Measurements from ENCODE around the gene CGB7. TPM values are rescaled to one million over a fixed set of nuclear protein-coding genes. Genes with fewer than 3 reads are reported as not detected.

CGB7 gene
- total and polyA plus RNA-seq, 9 of the 15 experiments (the other 6 are each of a cell fraction or from before 2014, with no cell fraction given) = not detected

DNA sequence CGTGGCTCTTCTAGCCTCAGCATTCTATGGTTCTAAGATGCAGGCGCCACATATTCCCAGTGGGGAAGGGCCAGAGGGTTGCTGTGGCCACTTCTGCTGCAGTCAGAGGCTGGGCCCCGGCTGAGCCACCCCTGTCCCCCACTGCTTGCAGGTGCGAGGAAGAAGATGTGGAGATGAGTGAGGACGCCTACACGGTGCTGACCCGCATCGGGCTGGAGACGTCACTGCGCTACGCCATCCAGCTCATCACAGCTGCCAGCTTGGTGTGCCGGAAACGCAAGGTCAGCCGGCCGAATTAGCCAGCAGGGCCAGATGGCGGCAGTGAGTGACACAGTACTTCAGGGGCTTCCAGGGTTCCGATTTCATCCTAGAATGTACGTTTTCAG, 42.7 kb downstream of the CGB7 start (continued):
- TF ChIP-seq, protein P1, sequence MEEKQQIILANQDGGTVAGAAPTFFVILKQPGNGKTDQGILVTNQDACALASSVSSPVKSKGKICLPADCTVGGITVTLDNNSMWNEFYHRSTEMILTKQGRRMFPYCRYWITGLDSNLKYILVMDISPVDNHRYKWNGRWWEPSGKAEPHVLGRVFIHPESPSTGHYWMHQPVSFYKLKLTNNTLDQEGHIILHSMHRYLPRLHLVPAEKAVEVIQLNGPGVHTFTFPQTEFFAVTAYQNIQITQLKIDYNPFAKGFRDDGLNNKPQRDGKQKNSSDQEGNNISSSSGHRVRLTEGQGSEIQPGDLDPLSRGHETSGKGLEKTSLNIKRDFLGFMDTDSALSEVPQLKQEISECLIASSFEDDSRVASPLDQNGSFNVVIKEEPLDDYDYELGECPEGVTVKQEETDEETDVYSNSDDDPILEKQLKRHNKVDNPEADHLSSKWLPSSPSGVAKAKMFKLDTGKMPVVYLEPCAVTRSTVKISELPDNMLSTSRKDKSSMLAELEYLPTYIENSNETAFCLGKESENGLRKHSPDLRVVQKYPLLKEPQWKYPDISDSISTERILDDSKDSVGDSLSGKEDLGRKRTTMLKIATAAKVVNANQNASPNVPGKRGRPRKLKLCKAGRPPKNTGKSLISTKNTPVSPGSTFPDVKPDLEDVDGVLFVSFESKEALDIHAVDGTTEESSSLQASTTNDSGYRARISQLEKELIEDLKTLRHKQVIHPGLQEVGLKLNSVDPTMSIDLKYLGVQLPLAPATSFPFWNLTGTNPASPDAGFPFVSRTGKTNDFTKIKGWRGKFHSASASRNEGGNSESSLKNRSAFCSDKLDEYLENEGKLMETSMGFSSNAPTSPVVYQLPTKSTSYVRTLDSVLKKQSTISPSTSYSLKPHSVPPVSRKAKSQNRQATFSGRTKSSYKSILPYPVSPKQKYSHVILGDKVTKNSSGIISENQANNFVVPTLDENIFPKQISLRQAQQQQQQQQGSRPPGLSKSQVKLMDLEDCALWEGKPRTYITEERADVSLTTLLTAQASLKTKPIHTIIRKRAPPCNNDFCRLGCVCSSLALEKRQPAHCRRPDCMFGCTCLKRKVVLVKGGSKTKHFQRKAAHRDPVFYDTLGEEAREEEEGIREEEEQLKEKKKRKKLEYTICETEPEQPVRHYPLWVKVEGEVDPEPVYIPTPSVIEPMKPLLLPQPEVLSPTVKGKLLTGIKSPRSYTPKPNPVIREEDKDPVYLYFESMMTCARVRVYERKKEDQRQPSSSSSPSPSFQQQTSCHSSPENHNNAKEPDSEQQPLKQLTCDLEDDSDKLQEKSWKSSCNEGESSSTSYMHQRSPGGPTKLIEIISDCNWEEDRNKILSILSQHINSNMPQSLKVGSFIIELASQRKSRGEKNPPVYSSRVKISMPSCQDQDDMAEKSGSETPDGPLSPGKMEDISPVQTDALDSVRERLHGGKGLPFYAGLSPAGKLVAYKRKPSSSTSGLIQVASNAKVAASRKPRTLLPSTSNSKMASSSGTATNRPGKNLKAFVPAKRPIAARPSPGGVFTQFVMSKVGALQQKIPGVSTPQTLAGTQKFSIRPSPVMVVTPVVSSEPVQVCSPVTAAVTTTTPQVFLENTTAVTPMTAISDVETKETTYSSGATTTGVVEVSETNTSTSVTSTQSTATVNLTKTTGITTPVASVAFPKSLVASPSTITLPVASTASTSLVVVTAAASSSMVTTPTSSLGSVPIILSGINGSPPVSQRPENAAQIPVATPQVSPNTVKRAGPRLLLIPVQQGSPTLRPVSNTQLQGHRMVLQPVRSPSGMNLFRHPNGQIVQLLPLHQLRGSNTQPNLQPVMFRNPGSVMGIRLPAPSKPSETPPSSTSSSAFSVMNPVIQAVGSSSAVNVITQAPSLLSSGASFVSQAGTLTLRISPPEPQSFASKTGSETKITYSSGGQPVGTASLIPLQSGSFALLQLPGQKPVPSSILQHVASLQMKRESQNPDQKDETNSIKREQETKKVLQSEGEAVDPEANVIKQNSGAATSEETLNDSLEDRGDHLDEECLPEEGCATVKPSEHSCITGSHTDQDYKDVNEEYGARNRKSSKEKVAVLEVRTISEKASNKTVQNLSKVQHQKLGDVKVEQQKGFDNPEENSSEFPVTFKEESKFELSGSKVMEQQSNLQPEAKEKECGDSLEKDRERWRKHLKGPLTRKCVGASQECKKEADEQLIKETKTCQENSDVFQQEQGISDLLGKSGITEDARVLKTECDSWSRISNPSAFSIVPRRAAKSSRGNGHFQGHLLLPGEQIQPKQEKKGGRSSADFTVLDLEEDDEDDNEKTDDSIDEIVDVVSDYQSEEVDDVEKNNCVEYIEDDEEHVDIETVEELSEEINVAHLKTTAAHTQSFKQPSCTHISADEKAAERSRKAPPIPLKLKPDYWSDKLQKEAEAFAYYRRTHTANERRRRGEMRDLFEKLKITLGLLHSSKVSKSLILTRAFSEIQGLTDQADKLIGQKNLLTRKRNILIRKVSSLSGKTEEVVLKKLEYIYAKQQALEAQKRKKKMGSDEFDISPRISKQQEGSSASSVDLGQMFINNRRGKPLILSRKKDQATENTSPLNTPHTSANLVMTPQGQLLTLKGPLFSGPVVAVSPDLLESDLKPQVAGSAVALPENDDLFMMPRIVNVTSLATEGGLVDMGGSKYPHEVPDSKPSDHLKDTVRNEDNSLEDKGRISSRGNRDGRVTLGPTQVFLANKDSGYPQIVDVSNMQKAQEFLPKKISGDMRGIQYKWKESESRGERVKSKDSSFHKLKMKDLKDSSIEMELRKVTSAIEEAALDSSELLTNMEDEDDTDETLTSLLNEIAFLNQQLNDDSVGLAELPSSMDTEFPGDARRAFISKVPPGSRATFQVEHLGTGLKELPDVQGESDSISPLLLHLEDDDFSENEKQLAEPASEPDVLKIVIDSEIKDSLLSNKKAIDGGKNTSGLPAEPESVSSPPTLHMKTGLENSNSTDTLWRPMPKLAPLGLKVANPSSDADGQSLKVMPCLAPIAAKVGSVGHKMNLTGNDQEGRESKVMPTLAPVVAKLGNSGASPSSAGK (IDR thresholded peaks at IDR 0.05) = no peak
- TF ChIP-seq, protein P2, sequence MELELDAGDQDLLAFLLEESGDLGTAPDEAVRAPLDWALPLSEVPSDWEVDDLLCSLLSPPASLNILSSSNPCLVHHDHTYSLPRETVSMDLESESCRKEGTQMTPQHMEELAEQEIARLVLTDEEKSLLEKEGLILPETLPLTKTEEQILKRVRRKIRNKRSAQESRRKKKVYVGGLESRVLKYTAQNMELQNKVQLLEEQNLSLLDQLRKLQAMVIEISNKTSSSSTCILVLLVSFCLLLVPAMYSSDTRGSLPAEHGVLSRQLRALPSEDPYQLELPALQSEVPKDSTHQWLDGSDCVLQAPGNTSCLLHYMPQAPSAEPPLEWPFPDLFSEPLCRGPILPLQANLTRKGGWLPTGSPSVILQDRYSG (tag; conservative IDR thresholded peaks at IDR 0.05; ENCODE audit: low read depth) = no peak
- TF ChIP-seq, protein P3, sequence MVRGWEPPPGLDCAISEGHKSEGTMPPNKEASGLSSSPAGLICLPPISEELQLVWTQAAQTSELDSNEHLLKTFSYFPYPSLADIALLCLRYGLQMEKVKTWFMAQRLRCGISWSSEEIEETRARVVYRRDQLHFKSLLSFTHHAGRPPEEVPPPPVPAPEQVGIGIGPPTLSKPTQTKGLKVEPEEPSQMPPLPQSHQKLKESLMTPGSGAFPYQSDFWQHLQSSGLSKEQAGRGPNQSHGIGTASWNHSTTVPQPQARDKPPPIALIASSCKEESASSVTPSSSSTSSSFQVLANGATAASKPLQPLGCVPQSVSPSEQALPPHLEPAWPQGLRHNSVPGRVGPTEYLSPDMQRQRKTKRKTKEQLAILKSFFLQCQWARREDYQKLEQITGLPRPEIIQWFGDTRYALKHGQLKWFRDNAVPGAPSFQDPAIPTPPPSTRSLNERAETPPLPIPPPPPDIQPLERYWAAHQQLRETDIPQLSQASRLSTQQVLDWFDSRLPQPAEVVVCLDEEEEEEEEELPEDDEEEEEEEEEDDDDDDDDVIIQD (CRISPR knock-in tag; IDR thresholded peaks at IDR 0.05) = no peak
- TF ChIP-seq ZNF41 (CRISPR knock-in tag; conservative IDR thresholded peaks at IDR 0.05) (no peak), POLR2G (IDR thresholded peaks at IDR 0.05; ENCODE audit: low read depth, low read length) (peak; percentile 64), ILK (tag; IDR thresholded peaks at IDR 0.05; ENCODE audit: borderline replicate concordance, low read depth) (no peak)
- TF ChIP-seq, protein P4, sequence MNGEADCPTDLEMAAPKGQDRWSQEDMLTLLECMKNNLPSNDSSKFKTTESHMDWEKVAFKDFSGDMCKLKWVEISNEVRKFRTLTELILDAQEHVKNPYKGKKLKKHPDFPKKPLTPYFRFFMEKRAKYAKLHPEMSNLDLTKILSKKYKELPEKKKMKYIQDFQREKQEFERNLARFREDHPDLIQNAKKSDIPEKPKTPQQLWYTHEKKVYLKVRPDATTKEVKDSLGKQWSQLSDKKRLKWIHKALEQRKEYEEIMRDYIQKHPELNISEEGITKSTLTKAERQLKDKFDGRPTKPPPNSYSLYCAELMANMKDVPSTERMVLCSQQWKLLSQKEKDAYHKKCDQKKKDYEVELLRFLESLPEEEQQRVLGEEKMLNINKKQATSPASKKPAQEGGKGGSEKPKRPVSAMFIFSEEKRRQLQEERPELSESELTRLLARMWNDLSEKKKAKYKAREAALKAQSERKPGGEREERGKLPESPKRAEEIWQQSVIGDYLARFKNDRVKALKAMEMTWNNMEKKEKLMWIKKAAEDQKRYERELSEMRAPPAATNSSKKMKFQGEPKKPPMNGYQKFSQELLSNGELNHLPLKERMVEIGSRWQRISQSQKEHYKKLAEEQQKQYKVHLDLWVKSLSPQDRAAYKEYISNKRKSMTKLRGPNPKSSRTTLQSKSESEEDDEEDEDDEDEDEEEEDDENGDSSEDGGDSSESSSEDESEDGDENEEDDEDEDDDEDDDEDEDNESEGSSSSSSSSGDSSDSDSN (IDR thresholded peaks at IDR 0.05; ENCODE audit: borderline replicate concordance in 1 of 2, low read depth in 2 of 2, low read length in 2 of 2) = no peak
